Stimulated activated CD8-positive, alpha-beta memory T cell treated with anti-CD3 and anti-CD28 coated beads, Interleukin-15, amount 100 ng/mL, for 4 hours (primary cell): ENCODE data around the gene TMEM178B.

Source experiments
- DNase-seq, 2 donors: peaks; one replicate each; pipeline ENCODE4 v3.0.0-alpha.2; 2020; ENCODE audit warnings: low read depth in 2 of 2

Gene TMEM178B

DNA sequence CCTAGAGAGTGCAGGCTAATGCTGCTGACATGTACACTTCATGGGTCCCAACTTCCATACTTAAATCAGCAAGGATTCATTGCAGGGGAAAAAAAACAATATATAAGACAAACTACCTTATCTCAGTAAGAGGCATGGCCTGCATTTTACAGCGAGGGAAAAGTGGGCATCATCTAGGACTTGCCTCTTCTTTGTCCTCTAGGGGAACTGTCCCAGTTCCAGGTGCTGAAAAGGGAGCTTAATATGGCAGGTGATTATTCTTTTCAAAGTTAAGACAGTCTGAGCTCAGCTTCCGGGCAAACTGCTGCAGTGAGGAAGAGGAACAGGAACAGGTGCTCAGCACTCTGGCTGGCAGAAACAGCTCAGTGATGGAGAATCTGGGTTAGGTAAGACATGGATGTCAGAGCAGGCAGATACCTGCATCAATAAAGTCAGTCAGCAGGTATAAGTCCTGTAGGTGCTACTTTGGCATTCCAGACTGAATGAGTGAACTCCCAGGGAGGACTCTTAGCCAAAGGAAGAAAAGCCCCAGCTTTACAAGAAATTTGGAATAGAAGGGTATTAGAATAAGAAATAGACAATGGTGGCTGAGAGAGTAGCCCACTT lies 147.2 kb downstream of the TMEM178B start:
- no peak for DNase-seq

DNA sequence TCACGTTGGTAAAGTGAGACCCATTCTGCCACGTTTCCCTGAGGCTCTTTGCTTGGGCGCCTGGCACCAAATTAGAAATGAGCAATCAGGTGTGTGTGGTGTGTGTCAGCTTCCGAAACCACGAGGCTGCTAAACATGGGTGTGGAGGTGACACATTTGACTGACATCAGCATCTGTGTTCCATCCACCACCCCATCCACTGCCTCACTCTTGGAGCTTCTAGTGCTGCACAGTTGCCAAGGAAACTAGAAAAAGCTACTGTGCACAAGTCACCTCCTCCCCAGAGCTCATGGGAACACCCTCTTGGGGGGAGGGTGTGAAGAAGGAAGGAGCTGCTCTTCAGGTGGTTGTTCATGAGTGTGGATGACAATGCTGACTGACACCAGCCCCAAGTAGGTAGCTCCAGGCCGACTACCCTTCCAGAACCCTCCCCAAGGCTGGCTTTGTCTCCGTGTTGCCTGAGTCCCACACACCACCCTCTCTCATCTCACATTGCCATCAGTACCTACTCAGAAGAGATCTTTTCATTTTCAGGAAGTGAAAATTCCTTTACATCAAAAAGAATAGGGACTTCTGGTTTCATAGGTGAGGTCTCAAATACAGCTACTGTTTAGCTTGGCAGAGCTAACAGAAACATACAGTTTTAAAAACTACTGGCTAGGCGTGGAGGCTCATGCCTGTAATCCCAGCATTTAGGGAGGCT lies 152.2 kb downstream of the TMEM178B start:
- DNase-seq, result no peak

DNA sequence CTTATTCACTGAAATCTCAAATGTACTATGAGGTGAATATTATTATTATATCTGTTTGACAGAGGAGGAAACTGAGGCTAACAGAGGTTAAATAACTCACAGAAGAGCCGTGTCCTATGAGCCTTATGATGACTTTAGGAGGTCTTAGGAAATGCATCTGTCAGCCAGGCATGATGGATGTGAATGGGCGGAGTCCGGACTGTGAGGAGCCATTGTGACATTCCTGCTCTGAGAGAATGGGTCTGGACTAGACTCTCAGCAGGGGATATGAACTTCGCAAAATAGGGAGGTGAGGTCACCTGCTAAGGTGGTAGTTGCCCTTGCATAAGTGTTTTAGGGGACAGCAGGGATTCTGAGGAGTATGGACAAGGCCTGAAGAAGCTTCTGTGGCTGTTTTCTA lies 153.6 kb downstream of the TMEM178B start:
- DNase-seq, result no peak

DNA sequence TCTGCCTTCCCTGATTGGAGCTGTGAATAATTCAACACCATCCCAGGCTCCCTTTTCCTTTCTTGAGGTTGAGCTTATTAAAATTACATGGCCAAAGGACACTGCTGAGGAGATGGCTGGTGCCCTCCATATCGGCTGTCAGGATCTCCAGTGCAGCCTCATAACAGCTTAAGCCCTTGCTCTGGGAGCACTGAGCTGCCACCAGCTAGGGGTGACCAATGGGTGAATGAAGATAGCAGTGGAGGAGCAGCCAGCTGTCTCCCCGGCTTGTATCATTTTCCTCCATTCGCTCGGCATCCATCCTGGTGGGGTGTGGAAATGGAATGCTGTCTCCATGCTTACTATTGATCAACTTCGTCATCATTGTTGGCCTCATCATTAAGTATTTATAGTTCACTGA lies 154.6 kb downstream of the TMEM178B start:
- DNase-seq, result no peak

DNA sequence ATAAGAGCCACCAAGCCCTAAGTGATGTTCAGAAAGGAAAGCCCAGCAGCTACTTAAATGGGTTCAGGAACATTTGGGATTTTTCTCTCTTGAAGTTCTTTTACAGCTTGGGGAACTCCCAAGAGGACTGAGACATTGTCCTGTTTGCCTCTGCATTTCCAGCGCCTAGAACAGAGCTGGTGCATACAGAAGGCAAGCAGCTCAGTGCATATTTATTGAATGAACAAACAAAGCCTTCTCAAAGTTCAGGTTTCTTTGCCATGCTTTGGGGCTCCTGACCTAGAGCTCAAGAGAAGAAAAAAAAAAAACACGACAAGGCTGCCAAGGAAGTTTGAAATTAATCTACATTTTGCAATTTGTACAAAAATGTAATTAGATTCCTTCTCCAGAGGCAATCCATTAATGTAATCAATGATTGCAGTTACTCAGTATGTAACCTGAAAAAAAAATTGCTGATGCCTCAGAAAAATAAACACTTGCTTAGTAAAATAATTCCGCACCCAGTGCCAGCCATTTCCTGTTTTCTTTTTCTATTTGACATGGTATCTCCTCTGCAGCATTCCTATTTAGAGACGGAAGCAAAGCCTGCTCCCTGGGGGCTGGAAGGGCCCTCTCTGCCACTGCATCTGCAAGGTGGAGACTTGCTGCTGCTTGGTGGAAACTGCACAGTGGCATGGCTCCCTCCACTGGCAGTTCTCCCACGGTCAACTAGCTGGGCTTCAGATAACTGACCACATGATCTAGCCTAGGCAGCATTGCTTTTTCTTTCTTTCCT lies 157.3 kb downstream of the TMEM178B start:
- DNase-seq, result no peak

DNA sequence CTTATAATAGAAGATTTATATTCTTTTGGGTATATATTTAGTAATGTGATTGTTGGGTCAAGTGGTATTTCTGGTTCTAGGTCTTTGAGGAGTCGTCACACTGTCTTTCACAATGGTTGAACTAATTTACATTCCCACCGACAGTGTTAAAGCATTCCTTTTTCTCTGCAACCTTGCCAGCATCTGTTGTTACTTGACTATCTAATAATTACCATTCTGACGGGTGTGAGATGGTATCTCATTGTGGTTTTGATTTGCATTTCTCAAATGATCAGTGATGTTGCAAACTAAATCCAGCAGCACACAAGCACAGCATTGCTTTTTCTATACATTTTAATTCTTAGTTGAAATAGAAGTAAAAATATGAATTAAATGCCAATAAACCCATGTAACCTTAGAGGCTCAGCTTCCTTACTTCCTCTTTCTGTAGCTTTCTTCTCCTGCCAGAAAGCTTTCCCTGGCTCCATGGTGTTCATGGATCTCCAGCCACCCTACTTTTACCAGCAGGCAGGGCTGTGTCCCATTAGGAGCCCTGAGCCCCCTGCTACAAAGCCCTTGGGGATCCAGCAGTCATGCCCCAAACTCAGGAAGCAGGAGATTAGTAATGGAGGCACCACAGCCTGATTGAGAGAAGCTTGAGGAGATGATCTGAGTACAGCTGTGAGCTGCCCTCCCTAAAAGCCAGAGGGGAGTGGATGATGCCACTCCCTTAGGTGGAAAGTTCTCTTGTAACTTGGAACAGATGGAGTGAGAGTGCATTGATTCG lies 158.6 kb downstream of the TMEM178B start:
- DNase-seq, result no peak

DNA sequence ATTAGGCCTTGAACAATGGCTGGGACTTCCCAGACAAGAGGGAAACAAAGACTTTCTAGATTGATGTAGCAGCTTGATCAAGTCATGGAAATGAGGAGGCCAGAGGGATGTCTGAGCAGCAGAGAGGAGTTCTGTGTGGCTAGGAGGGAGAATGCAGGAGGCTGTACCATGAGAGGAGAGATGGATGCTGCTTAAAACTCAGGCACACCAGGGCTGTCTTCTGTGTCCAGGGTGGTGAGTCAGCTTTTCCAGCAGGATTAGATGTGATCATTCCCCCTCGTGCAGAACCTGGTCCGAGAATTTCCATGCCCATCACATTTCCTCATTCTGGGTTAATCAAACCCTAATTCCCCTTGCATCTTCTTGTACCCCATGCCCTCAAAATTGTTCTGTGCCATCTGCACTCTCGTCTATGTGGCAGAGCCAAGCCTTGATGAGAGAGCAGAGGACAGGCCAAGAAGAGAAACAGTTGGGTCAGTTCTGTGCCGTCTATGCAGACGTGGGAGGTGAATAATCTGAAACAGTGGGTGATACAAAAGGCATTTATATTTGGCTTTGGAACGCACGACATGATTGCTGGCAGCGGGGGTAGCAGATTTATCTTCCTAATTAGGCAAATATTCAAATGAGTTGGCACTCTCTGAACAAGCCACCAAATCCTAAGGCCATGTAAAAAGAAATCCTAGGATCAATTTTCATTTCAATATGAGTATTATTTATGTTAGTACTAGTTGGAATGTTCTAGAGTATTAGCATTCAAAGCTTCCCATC lies 160.7 kb downstream of the TMEM178B start:
- DNase-seq, result no peak

DNA sequence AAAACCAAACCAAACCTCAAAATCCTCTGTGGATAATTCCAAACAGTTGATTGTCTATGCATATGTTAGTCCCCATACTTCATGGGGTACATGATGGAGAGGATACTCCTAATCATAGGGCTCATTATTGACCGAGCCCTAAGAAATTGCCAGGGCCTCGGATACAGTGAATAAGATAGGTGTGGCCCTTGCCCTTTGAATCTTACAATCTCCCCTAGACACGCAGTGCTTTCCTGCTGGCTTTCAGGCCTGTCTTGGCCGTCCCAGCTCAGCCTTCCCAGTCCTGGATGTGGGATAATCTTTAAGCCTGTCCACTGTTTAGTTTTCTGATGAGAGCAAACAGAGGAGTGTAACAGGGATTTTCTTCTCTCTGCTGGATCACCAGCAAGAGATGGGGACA lies 161.8 kb downstream of the TMEM178B start:
- DNase-seq, result no peak

DNA sequence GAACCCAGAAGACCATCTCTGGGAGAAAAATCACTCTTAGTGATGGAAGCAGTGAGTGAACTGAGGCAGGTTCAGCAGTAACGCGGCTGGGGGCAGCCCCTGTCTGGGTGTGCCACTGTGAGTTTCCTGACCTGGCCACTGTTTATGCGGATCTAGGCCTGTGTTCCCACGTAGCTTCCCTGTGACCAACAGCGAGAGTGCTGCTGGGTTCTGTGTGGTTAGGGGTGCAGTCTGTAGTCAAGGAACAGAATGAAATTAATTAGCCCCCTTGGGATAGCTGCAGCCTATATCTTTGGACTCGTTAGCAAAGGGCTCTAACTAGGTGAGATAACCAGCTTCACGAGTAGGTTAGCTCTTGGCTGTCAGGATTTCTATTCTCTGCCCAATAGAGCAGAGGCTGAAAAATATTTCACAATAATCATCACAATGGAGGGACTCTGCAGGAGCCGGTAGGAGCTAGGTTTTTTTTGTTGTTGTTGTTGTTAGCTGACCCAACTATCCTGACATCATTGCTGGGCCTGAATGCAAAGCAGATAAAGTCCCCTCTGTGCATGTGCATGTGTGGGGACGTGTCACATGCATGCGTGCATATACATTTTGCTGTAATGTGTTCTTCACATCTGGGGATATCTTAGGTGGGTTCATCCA lies 164.9 kb downstream of the TMEM178B start:
- DNase-seq, result no peak

DNA sequence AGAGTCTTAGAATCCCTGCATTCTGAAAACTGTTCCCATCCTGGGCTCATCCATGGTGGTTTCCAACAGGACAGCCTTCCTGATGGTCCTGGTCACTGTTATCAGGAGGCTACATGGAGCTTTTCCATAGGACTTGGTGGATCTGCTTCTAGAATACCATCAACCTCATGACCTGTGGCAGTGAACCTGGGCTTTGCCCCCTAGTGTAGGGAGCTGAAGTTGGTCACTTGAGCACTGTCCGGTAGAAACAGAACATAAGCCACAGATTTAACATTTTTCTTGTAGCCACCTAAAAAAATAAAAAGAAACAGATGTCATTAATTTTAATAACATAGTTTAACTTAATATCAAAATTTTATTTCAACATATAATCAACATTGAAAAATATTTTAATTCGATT lies 165.8 kb downstream of the TMEM178B start:
- no peak for DNase-seq

DNA sequence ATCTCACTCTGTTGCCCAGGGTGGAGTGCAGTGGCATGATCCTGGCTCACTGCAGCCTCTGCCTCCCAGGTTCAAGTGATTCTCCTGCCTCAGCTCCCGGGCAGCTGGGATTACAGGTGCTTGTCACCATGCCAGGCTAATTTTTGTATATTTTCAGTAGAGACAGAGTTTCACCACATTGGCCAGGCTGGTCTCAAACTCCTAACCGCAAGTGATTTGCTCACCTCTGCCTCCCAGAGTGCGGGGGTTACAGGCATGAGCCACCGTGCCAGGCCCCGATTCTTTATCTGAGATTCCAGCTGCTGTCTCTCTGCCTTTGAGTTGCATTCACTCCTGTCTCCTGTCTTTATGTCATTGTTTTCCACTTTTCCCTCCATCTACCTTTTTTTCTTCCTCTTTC lies 168.7 kb downstream of the TMEM178B start:
- no peak for DNase-seq

DNA sequence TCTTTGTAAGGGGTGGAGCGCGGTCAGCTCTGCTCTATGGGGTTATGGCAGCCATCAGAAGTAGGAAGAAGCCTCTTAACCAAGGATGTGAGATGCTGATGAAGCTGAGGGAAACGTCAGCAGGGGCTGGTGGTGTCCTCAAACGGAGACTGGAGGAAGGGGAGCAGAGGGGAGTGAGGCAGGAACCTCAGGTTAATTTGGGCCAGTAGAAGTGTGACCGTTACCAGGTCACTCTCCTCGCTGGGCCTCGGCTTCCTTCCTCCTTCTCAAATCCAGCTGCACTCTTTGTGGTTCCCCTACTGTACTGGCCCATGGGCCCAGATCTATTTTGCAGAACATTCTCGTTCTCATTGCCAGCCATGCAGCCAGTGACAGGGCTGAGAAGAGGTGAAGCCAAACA lies 169.5 kb downstream of the TMEM178B start:
- DNase-seq, result no peak

DNA sequence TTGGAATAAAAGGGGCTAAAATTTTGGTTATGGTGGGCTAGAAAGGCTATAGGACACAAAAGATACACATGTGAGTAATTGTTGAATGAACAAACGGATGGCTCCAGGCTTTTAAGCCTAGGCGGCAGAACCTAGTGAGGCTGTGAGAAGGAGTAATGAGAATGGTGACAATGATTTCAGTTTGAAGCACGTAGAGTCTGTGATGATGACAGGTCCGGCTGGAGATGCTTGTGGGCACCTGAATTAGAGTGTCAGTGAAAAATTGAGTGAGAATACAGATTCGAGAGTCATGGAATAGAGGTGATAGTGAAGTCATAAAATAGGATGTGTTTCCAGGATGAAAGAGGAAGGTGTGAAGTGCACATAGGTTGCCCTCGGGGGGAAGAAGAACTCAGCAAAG lies 170.6 kb downstream of the TMEM178B start:
- no peak for DNase-seq

DNA sequence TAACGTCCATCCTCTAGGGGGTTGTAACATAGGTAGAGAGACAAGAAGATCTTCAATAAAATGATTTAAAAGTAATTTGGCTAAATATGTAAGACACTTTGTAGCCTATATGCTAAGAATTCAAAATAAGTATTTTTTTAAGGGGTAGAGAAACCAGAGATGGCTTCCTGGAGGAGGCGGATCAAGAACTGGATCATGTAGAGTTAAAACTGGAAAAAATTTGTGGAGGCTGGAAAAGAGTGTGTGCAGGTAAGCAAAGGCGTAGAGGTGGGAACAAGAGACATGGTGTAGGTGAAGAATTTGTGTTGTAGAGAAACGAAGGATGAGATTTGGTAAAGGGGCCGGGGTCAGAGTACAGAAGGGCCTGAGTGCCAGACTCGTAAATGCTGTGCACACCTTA lies 172.6 kb downstream of the TMEM178B start:
- no peak for DNase-seq

DNA sequence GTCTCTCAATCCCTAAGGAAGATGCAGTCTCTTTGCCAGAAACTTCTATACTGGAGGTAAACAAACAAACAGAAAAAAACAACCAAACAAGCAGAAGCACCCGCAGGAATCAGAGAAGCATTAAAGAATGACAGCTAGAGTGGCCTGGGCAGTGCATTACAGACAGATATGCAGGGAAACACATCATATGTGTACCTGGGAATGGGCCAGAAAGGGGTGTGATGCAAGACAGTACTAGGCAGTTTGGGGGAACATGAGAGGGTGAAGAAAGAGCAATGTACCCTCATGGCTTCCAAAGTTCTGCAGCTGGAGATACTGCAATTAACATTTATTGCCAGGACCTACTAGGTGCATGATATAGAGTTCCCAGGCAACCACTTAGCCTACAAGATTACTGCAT lies 177.3 kb downstream of the TMEM178B start:
- no peak for DNase-seq

DNA sequence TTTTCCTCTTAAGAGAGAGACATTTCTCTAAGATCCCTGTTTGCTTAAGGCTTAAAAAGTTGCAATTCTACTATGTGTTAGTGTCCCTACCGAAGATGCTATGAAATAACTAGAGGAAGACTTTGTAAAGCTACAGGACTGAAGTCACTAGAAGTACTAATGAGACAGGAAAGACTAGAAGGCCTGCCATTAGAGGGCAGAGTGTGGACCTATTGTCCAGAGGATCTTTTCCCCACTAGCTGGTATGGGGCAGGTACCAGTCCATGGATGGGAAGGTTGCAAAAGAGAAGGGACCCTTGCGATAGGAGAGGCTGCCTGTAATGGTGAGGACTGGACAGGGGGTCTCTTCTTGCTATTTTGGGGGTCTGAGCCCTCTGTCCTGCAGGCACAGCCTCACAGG lies 178.1 kb downstream of the TMEM178B start:
- DNase-seq, result no peak

DNA sequence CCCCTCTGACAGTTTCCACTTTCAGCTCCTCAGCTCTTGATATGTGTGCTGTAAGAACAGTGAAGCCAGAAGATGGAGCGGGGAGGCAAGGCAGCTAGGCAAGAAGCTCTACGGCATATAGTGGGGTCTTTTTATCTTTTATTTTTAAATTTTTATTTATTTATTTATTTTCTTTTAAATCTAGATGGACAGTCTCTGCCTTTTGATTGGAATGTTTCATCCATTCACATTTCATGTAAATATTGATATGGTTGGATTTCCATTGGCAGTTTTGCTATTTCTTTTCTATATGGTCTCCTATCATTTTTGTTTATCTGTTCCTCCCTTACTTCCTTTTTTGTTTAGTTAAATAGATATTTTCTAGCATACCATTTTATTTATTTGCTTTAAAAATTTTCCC lies 183.7 kb downstream of the TMEM178B start:
- DNase-seq, result no peak

DNA sequence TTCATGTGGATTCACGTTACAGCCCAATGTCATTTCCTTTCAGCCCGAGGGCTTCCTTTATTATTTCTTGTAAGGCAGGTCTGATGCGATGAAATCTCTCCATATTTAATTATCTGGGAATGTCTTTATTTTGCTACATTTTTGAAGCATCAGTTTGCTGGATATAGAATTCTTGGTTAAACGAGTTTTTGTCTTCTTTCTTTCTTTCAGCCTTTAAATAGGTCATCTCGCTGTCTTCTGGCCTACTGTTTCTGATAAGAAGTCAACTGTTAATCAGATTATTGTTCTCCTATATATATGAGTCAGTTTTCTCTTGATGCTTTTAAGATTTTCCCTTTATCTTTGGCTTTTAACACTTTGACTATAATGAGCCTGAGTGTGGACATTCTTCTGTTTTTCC lies 184.7 kb downstream of the TMEM178B start:
- no peak for DNase-seq

DNA sequence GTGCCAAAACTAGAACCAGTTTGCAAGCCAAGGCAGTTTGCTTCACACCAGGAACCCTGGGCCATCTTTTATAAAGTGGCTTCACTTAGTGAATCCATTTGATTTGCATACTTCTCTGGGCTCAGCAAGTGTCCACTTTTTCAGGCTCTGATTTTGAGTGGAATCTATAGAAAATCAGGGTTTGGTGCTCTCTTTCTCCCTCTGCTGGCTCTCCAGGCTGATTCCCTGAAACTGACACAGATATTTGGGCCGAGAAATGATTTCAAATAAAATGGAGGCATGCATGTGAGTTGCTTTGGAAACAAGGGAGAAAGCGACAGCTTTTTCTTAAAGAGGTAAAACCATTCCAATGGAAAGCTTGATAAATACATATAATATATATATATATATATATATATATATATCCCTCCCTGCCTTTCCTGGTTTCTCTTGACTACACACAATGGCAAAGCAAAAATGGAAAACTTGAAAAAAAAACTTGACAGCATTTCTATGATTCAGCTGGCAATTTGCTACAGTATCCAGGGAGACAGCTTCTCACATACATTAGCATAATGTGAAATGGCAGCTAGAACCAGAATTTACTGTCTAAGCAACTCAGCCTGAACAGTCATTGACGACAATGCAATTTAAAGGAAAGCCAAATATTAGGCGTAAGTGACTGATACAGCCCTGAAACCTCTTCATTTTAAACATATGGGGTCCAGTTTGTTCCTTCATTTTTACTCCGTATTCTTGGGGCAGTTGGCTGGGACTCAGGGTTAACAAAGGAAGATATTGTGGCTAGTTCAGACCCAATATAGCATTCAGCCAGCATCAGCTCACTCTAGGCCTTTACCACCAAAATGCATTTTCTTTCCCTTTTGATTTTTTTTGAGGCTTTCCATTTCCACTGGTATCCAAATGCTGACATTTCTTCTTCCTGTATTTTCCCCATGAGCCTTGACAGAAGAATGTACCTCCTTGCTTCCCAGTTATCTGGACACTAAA lies 188.5 kb downstream of the TMEM178B start:
- DNase-seq, result no peak

DNA sequence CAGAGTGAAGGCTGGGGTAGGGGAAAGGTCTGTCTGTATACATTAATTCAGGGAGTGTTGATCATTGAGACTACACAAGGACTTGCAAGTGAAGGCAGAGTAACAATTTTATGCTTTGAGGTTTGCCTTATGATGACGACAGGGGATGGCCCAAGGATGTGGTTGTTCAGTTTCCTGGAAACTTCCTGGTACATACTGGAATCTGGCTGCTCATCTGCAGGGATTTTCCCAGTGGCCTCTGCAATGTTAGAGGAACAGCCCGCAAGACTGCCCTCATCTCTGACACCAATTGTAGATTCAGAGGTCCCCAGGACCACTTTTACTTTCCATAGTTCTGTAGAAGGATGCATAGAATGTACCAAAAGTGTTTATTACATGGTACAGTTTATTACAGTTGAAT lies 189.6 kb downstream of the TMEM178B start:
- no peak for DNase-seq
